Measurements from ENCODE around the gene SMARCC1. TPM values are rescaled to one million over a fixed set of nuclear protein-coding genes. Genes with fewer than 3 reads are reported as not detected.
A peak's percentile ranks its signal among the peaks of the same experiment; 100 is the strongest.

SMARCC1 gene
- total and polyA plus RNA-seq, 3 donors from 2014 or later, result 48.1 to 80.1 (median 64.4) TPM

- H3K4me3 ChIP-seq, result peak within 1 kb of the TSS; percentile 51 to 64
- intact Hi-C loops (cut with DNase I; ENCODE audit: low total_unique reads), result no loop called here
- TF ChIP-seq CTCF (IDR thresholded peaks at IDR 0.05) (no peak), POLR2A (IDR thresholded peaks at IDR 0.05) (no peak)
- no peaks in the 10 kb centered on the region for H3K36me3 ChIP-seq (ENCODE audit: low read depth, missing control alignments)
- peaks cover 7% of the 10 kb centered on the region for H3K4me1 ChIP-seq
- H3K9me3 ChIP-seq, result no peaks in the 10 kb centered on the region
- H3K27me3 ChIP-seq, result no peaks in the 10 kb centered on the region
- H3K27ac ChIP-seq, result no peak within 1 kb of the TSS
- DNase-seq, result no peak
- 4% methylated on average over 76 of the region's 121 CpGs; no CpG with 5 or more reads in 1 of the 2 donors for WGBS, 2 donors
These were observed 202.7 kb downstream of the SMARCC1 start, which contains the start of gene CSPG5 for GRCh38 chr3:47578691-47579632. Gene CSPG5, minus strand, starts transcription at chr3:47578865. Its CDS starts 172 bp downstream, at chr3:47578693.

- H3K27ac ChIP-seq, result no peak overlapping the region
- no peak for TF ChIP-seq POLR2A (IDR thresholded peaks at IDR 0.05)
- TF ChIP-seq CTCF (IDR thresholded peaks at IDR 0.05), result no peak
- 1% methylated on average over 35 of the region's 57 CpGs; no CpG with 5 or more reads in 1 of the 2 donors for WGBS, 2 donors
These were observed 203.5 kb downstream of the SMARCC1 start for GRCh38 chr3:47578119-47578632.

GRCh38 chr3:47577583-47578118 is 204.0 kb downstream of the SMARCC1 start:
- WGBS, 2 donors, result 0 to 3% methylated on average over 11 to 39 of the region's 49 CpGs
- peaks cover 7% of the 10 kb centered on the region for H3K4me1 ChIP-seq
- no peaks in the 10 kb centered on the region for H3K36me3 ChIP-seq (ENCODE audit: low read depth, missing control alignments)
- no peak for DNase-seq
- H3K4me3 ChIP-seq, result peak overlapping the region; percentile 51 to 64
- TF ChIP-seq POLR2A (IDR thresholded peaks at IDR 0.05), result no peak
- TF ChIP-seq CTCF (IDR thresholded peaks at IDR 0.05), result no peak
- intact Hi-C loops (cut with DNase I; ENCODE audit: low total_unique reads), result no loop called here
- no peaks in the 10 kb centered on the region for H3K27me3 ChIP-seq
- H3K27ac ChIP-seq, result no peak overlapping the region
- H3K9me3 ChIP-seq, result no peaks in the 10 kb centered on the region

More at GRCh38 chr3:47578119-47578632, 203.5 kb downstream of the SMARCC1 start:
- peak; percentile 35 for DNase-seq
- intact Hi-C loops (cut with DNase I; ENCODE audit: low total_unique reads), result no loop called here
- Histone ChIP-seq H3K4me3 (peak overlapping the region; percentile 51 to 64), H3K4me1 (peaks cover 7% of the 10 kb centered on the region), H3K27me3 (no peaks in the 10 kb centered on the region), H3K36me3 (ENCODE audit: low read depth, missing control alignments) (no peaks in the 10 kb centered on the region), H3K9me3 (no peaks in the 10 kb centered on the region)

GRCh38 chr3:47573190-47574172 is 208.2 kb downstream of the SMARCC1 start:
- Histone ChIP-seq H3K4me3 (no peak overlapping the region), H3K27me3 (no peaks in the 10 kb centered on the region), H3K36me3 (ENCODE audit: low read depth, missing control alignments) (no peaks in the 10 kb centered on the region), H3K27ac (no peak overlapping the region), H3K4me1 (peaks cover 4% of the 10 kb centered on the region), H3K9me3 (no peaks in the 10 kb centered on the region)
- 68 to 69% methylated on average over 9 of the region's 9 CpGs for WGBS, 2 donors
- no peak for DNase-seq
- intact Hi-C loops (cut with DNase I; ENCODE audit: low total_unique reads), result no loop called here
- TF ChIP-seq CTCF (IDR thresholded peaks at IDR 0.05) (no peak), POLR2A (IDR thresholded peaks at IDR 0.05) (no peak)

Measured in testis (tissue), 3 donors.